WTC11 (cell line): Measurements from ENCODE around the gene ANO7. TPM values are rescaled to one million over a fixed set of nuclear protein-coding genes. Genes with fewer than 3 reads are reported as not detected.

ENCODE experiments used
- ATAC-seq: fragments of 200-7000 bp; cut with Tn5 transposase; 2 replicates; pipeline ENCODE4 v1.10.0; 2021; ENCODE audit warnings: mild to moderate bottlenecking, moderate library complexity
- CTCF ChIA-PET: fragments of 300-600 bp; sonication (Branson Sonifier 250); formaldehyde crosslinking; loops from one replicate; lab custom pipeline; 2021; ENCODE audit warnings: antibody characterized with exemption; lab: Charles Lee
- POLR2A ChIA-PET: fragments of 350-600 bp; sonication (Branson Sonifier 250); formaldehyde crosslinking; loops from one replicate; lab custom pipeline; 2021; ENCODE audit warnings: antibody characterized with exemption; lab: Charles Lee
- DNase-seq: peaks from one replicate; pipeline ENCODE4 v3.0.0; 2021; ENCODE audit warnings: low spot score
- H3K27ac Mint-ChIP-seq: 2 replicates; pipeline ENCODE4 v1.8.0; 2021; ENCODE audit warnings: mixed read lengths
- H3K27me3 Mint-ChIP-seq: 2 replicates; pipeline ENCODE4 v1.8.0; 2021; ENCODE audit warnings: low read depth, mild to moderate bottlenecking, moderate library complexity, mixed read lengths
- H3K36me3 Mint-ChIP-seq: 2 replicates; pipeline ENCODE4 v1.8.0; 2021; ENCODE audit warnings: mixed read lengths
- H3K4me1 Mint-ChIP-seq: 2 replicates; pipeline ENCODE4 v1.8.0; 2022; ENCODE audit warnings: mixed read lengths
- H3K4me3 Mint-ChIP-seq: 2 replicates; pipeline ENCODE4 v1.8.0; 2021; ENCODE audit warnings: mild to moderate bottlenecking, moderate library complexity, mixed read lengths
- H3K9me3 Mint-ChIP-seq: 2 replicates; pipeline ENCODE4 v1.8.0; 2021; ENCODE audit warnings: mixed read lengths
- ATF1 ChIP-seq: sonication (generic); formaldehyde crosslinking; IDR thresholded peaks from 2 replicates; pipeline ENCODE4 v1.8.1; 2023; ENCODE audit warnings: mild to moderate bottlenecking, moderate library complexity, missing genetic modification reagents
- FOXJ3 ChIP-seq: sonication (generic); formaldehyde crosslinking; IDR thresholded peaks from 2 replicates; pipeline ENCODE4 v1.9.0; 2021; ENCODE audit warnings: missing genetic modification reagents, mild to moderate bottlenecking, borderline replicate concordance
- GRHL2 ChIP-seq: fragments of 250-450 bp; sonication (Bioruptor Pico); IDR thresholded peaks from 2 replicates; pipeline ENCODE4 v1.8.0; 2022; ENCODE audit warnings: mild to moderate bottlenecking, moderate library complexity; ENCODE audit not compliant: insufficient replicate concordance, severe bottlenecking
- GTF2I ChIP-seq: fragments of 250-450 bp; sonication (Bioruptor Pico); conservative IDR thresholded peaks from 2 replicates; pipeline ENCODE4 v1.4.0; 2021; ENCODE audit warnings: mild to moderate bottlenecking
- IRF2 ChIP-seq: sonication (generic); formaldehyde crosslinking; IDR thresholded peaks from 2 replicates; pipeline ENCODE4 v1.8.0; 2022; ENCODE audit warnings: low read depth, missing genetic modification reagents, borderline replicate concordance
- NFE2L1 ChIP-seq: sonication (generic); formaldehyde crosslinking; IDR thresholded peaks from 2 replicates; pipeline ENCODE4 v1.8.1; 2023; ENCODE audit warnings: missing genetic modification reagents
- SMAD4 ChIP-seq: sonication (generic); formaldehyde crosslinking; IDR thresholded peaks from 2 replicates; pipeline ENCODE4 v1.8.0; 2022; ENCODE audit warnings: mild to moderate bottlenecking, missing genetic modification reagents
- TEAD4 ChIP-seq: sonication (generic); formaldehyde crosslinking; IDR thresholded peaks from 2 replicates; pipeline ENCODE4 v1.8.0; 2022; ENCODE audit warnings: mild to moderate bottlenecking, missing genetic modification reagents
- ZNF232 ChIP-seq: sonication (generic); formaldehyde crosslinking; IDR thresholded peaks from 2 replicates; pipeline ENCODE4 v1.8.0; 2022; ENCODE audit warnings: mild to moderate bottlenecking, missing genetic modification reagents
- ZNF317 ChIP-seq: sonication (generic); formaldehyde crosslinking; IDR thresholded peaks from 2 replicates; pipeline ENCODE4 v1.8.1; 2023; ENCODE audit warnings: low read depth, mild to moderate bottlenecking, moderate library complexity, missing genetic modification reagents, borderline replicate concordance
- ZNF416 ChIP-seq: fragments of 250-450 bp; sonication (Bioruptor Pico); IDR thresholded peaks from 2 replicates; pipeline ENCODE4 v1.9.0; 2021; ENCODE audit warnings: mild to moderate bottlenecking, inconsistent platforms
- total RNA-seq: library from RNA; stranded (reverse); gene quantifications from 3 replicates; pipeline ENCODE4 v1.2.3, GENCODE V29; 2021
- TF ChIP-seq, protein P1 (sequence below): sonication (generic); formaldehyde crosslinking; IDR thresholded peaks from 2 replicates; pipeline ENCODE4 v1.8.1; 2022; ENCODE audit warnings: low read depth, mild to moderate bottlenecking, moderate library complexity, missing genetic modification reagents, borderline replicate concordance
- TF ChIP-seq, protein P2 (sequence below): fragments of 250-450 bp; sonication (Bioruptor Pico); IDR thresholded peaks from 2 replicates; pipeline ENCODE4 v1.9.0; 2021; ENCODE audit warnings: moderate library complexity, mild to moderate bottlenecking, inconsistent platforms, borderline replicate concordance
- TF ChIP-seq, protein P3 (sequence below): fragments of 250-450 bp; sonication (Bioruptor Pico); IDR thresholded peaks from 2 replicates; pipeline ENCODE4 v1.9.0; 2021; ENCODE audit warnings: mild to moderate bottlenecking
- TF ChIP-seq, protein P4 (sequence below): sonication (generic); formaldehyde crosslinking; IDR thresholded peaks from 2 replicates; pipeline ENCODE4 v1.8.0; 2023; ENCODE audit warnings: missing genetic modification reagents
- TF ChIP-seq, protein P5 (sequence below): fragments of 200-600 bp; IDR thresholded peaks from 2 replicates; pipeline ENCODE4 v1.8.0; 2022; ENCODE audit warnings: antibody characterized with exemption
- TF ChIP-seq, protein P6 (sequence below): sonication (generic); formaldehyde crosslinking; IDR thresholded peaks from 2 replicates; pipeline ENCODE4 v1.8.0; 2022; ENCODE audit warnings: missing genetic modification reagents

The ANO7 gene
- total RNA-seq, 1 experiment from 2014 or later = 8.0 TPM

DNA sequence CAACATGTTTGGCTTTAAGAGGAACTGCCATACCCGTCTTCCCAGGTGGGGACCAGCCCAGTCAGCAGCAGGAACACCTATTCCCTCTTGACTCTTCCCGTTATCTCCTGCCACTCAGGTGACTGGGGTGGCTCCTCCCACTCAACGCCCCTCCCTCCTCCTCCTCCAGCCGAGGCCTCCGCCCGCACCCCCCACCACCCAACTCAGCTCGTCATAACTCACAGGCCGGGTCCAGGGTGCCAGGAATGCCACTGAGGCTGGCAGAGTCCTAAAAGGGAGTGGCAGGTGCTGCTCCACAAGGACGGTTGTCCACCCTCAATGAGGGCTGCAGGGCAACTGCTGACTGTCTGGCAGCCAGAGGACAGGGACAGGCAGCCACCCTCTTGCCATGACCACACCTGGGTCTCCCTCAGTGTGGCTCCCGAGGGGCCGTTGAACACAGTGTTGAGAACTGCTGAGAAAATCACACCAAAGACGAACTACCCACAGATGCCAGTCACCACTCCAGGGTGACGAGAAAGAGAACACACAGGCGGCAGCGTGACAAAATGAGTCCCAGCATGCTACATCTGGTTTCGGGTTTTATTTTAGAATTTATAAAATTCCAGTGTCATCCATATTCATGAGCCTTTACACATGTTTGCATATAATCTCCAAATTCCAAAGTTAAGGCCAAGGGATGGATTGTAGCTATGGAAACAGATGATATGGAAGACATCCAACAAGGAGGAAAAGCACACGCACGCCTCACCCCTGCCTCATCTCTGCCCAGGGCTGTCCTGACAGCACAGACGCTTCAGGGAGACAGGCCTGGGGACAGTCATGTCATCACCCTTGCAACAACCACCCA is 38.5 kb downstream of the ANO7 start (continued):
- TF ChIP-seq, protein P1, sequence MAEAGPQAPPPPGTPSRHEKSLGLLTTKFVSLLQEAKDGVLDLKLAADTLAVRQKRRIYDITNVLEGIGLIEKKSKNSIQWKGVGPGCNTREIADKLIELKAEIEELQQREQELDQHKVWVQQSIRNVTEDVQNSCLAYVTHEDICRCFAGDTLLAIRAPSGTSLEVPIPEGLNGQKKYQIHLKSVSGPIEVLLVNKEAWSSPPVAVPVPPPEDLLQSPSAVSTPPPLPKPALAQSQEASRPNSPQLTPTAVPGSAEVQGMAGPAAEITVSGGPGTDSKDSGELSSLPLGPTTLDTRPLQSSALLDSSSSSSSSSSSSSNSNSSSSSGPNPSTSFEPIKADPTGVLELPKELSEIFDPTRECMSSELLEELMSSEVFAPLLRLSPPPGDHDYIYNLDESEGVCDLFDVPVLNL (CRISPR knock-in tag) = no peak
- TF ChIP-seq GRHL2 (no peak), SMAD4 (no peak)
- TF ChIP-seq, all 79 proteins: peak for 0

DNA sequence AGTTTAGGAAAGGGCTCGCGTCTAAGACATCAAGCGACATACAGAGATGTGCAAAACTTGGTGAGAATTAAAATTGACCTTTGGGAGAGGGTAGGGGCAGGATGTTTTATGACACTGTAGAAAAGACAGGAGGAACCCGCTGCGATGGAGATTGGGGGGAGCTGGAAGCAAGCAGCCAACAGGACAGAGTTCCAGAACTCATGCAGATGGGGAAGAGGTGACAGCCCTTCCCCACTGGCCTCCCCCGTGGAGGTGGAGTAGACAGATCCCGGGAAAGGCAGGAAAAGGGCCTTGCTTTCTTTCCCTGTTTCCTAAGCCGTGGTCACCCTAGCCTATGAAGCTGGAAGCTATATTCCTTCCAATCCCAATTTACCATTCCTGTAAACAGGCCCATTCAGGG is 39.1 kb downstream of the ANO7 start:
- H3K9me3 Mint-ChIP-seq = no peaks in the 10 kb centered on the region
- peak overlapping the region; percentile 81 for H3K27ac Mint-ChIP-seq
- CTCF ChIA-PET = interaction anchor here (1.1 kb wide), 2 partner anchors 48 to 149 kb away, joined by 4 to 5 read pairs; no protein-coding TSS in a partner anchor

More for the DNA sequence above, 39.1 kb downstream of the ANO7 start:
- TF ChIP-seq NFE2L1 = no peak
- no peak for TF ChIP-seq ZNF317
- TF ChIP-seq, protein P2, sequence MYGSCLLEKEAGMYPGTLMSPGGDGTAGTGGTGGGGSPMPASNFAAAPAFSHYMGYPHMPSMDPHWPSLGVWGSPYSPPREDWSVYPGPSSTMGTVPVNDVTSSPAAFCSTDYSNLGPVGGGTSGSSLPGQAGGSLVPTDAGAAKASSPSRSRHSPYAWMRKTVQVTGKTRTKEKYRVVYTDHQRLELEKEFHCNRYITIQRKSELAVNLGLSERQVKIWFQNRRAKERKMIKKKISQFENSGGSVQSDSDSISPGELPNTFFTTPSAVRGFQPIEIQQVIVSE (CRISPR knock-in tag) = no peak
- no peak for TF ChIP-seq SMAD4
- TF ChIP-seq GTF2I = no peak
- TF ChIP-seq TEAD4 (CRISPR knock-in tag) = no peak
- TF ChIP-seq ZNF232 (CRISPR knock-in tag) = no peak
- TF ChIP-seq FOXJ3 (CRISPR knock-in tag) = no peak
- TF ChIP-seq, protein P3, sequence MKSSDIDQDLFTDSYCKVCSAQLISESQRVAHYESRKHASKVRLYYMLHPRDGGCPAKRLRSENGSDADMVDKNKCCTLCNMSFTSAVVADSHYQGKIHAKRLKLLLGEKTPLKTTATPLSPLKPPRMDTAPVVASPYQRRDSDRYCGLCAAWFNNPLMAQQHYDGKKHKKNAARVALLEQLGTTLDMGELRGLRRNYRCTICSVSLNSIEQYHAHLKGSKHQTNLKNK (CRISPR knock-in tag) = no peak
- TF ChIP-seq IRF2 = no peak
- no peak for TF ChIP-seq ATF1 (CRISPR knock-in tag)
- no peak for TF ChIP-seq ZNF416
- TF ChIP-seq, protein P4, sequence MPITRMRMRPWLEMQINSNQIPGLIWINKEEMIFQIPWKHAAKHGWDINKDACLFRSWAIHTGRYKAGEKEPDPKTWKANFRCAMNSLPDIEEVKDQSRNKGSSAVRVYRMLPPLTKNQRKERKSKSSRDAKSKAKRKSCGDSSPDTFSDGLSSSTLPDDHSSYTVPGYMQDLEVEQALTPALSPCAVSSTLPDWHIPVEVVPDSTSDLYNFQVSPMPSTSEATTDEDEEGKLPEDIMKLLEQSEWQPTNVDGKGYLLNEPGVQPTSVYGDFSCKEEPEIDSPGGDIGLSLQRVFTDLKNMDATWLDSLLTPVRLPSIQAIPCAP (CRISPR knock-in tag) = no peak
- TF ChIP-seq, protein P5, sequence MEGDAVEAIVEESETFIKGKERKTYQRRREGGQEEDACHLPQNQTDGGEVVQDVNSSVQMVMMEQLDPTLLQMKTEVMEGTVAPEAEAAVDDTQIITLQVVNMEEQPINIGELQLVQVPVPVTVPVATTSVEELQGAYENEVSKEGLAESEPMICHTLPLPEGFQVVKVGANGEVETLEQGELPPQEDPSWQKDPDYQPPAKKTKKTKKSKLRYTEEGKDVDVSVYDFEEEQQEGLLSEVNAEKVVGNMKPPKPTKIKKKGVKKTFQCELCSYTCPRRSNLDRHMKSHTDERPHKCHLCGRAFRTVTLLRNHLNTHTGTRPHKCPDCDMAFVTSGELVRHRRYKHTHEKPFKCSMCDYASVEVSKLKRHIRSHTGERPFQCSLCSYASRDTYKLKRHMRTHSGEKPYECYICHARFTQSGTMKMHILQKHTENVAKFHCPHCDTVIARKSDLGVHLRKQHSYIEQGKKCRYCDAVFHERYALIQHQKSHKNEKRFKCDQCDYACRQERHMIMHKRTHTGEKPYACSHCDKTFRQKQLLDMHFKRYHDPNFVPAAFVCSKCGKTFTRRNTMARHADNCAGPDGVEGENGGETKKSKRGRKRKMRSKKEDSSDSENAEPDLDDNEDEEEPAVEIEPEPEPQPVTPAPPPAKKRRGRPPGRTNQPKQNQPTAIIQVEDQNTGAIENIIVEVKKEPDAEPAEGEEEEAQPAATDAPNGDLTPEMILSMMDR = no peak
- TF ChIP-seq, protein P6, sequence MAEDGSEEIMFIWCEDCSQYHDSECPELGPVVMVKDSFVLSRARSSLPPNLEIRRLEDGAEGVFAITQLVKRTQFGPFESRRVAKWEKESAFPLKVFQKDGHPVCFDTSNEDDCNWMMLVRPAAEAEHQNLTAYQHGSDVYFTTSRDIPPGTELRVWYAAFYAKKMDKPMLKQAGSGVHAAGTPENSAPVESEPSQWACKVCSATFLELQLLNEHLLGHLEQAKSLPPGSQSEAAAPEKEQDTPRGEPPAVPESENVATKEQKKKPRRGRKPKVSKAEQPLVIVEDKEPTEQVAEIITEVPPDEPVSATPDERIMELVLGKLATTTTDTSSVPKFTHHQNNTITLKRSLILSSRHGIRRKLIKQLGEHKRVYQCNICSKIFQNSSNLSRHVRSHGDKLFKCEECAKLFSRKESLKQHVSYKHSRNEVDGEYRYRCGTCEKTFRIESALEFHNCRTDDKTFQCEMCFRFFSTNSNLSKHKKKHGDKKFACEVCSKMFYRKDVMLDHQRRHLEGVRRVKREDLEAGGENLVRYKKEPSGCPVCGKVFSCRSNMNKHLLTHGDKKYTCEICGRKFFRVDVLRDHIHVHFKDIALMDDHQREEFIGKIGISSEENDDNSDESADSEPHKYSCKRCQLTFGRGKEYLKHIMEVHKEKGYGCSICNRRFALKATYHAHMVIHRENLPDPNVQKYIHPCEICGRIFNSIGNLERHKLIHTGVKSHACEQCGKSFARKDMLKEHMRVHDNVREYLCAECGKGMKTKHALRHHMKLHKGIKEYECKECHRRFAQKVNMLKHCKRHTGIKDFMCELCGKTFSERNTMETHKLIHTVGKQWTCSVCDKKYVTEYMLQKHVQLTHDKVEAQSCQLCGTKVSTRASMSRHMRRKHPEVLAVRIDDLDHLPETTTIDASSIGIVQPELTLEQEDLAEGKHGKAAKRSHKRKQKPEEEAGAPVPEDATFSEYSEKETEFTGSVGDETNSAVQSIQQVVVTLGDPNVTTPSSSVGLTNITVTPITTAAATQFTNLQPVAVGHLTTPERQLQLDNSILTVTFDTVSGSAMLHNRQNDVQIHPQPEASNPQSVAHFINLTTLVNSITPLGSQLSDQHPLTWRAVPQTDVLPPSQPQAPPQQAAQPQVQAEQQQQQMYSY = no peak
- TF ChIP-seq, all 79 proteins: peak for 0
- POLR2A ChIA-PET = no interaction called here
- no peaks in the 10 kb centered on the region for H3K27me3 Mint-ChIP-seq
- H3K36me3 Mint-ChIP-seq = peaks cover 33% of the 10 kb centered on the region
- ATAC-seq (no peak), DNase-seq (no peak)
- H3K4me3 Mint-ChIP-seq = no peak overlapping the region
- H3K4me1 Mint-ChIP-seq = no peaks in the 10 kb centered on the region
